Panc1 (cell line): Measurements from ENCODE around the gene LRRC49. TPM values are rescaled to one million over a fixed set of nuclear protein-coding genes. Genes with fewer than 3 reads are reported as not detected.

ENCODE experiments used
- ATAC-seq: fragments of 200-7000 bp; cut with Tn5 transposase; 2 replicates; pipeline ENCODE4 v1.9.1; 2020; ENCODE audit warnings: mild to moderate bottlenecking, moderate library complexity
- BruUV-seq: library from RNA; stranded (reverse); fragments of 400-500 nt; replicated peaks from 2 replicates; lab custom pipeline; 2021; lab: Mats Ljungman, UMichigan
- CTCF ChIA-PET: fragments of 300-600 bp; sonication (Branson Sonifier 250); formaldehyde crosslinking; loops from one replicate; lab custom pipeline; 2022; ENCODE audit warnings: antibody characterized with exemption; lab: Charles Lee
- POLR2A ChIA-PET: fragments of 300-600 bp; sonication (Branson Sonifier 250); formaldehyde crosslinking; loops from one replicate; lab custom pipeline; 2022; ENCODE audit warnings: antibody characterized with exemption; lab: Charles Lee
- DNase-seq: peaks from one replicate; pipeline ENCODE4 v3.0.0-alpha.2; 2010; ENCODE audit warnings: low read depth, low spot score
- H3K27ac ChIP-seq: 2 replicates; pipeline ENCODE4 v1.5.1; 2011; ENCODE audit warnings: mild to moderate bottlenecking, low read length, inconsistent platforms
- H3K27me3 ChIP-seq: fragments of 200-500 bp; sonication (Bioruptor generic); 2 replicates; pipeline ENCODE4 v1.6.0; 2014; ENCODE audit warnings: low read length, inconsistent platforms; ENCODE audit not compliant: control insufficient read depth, insufficient read depth
- H3K36me3 ChIP-seq: fragments of 200-500 bp; sonication (Bioruptor generic); 2 replicates; pipeline ENCODE4 v1.5.1; 2014; ENCODE audit warnings: inconsistent platforms, mild to moderate bottlenecking, low read length, moderate library complexity; ENCODE audit not compliant: control insufficient read depth, insufficient read depth
- H3K4me1 ChIP-seq: 2 replicates; pipeline ENCODE4 v1.5.1; 2011; ENCODE audit warnings: inconsistent platforms, mild to moderate bottlenecking, low read length, moderate library complexity; ENCODE audit not compliant: control insufficient read depth, insufficient read depth
- H3K4me3 ChIP-seq, 2 experiments: 2 replicates each; pipeline ENCODE4 v1.5.1; 2011 to 2012; ENCODE audit warnings: low read depth in 2 of 2, low read length in 2 of 2, mild to moderate bottlenecking in 2 of 2, inconsistent platforms in 1 of 2, moderate library complexity in 1 of 2
- H3K9me3 ChIP-seq: fragments of 200-500 bp; sonication (Bioruptor generic); 2 replicates; pipeline ENCODE4 v1.5.1; 2014; ENCODE audit warnings: low read depth, mild to moderate bottlenecking, inconsistent platforms, low read length, moderate library complexity; ENCODE audit not compliant: control insufficient read depth, insufficient read depth
- CTCF ChIP-seq: fragments of 450-650 bp; IDR thresholded peaks from 2 replicates; pipeline ENCODE4 v1.5.1; 2017; ENCODE audit warnings: mild to moderate bottlenecking
- POLR2AphosphoS5 ChIP-seq: IDR thresholded peaks from 2 replicates; pipeline ENCODE4 v1.6.1; 2012; ENCODE audit warnings: mild to moderate bottlenecking, low read depth, low read length, moderate library complexity
- REST ChIP-seq, 2 experiments: IDR thresholded peaks; 2 replicates each; pipeline ENCODE4 v1.6.1; 2011 to 2012; ENCODE audit warnings: low read depth in 2 of 2, control low read depth in 1 of 2, low read length in 1 of 2, mild to moderate bottlenecking in 1 of 2, moderate library complexity in 1 of 2; ENCODE audit not compliant: insufficient read depth in 1 of 2
- SIN3A ChIP-seq: IDR thresholded peaks from 2 replicates; pipeline ENCODE4 v1.6.1; 2012; ENCODE audit warnings: low read depth, mild to moderate bottlenecking, low read length, moderate library complexity, borderline replicate concordance; ENCODE audit not compliant: insufficient read depth
- TCF7L2 ChIP-seq: IDR thresholded peaks from 2 replicates; pipeline ENCODE4 v1.6.1; 2011; ENCODE audit warnings: mild to moderate bottlenecking, low read depth, low read length, inconsistent platforms
- in situ Hi-C: cut with HindIII; loops from 2 replicates; pipeline ENCODE4 v1.10.0; 2016; ENCODE audit warnings: low sequenced_read_pairs, low pct_unique_long_range_greater_than_20kb
- intact Hi-C: fragments of 100-400 bp; cut with micrococcal nuclease; formaldehyde crosslinking; loops from one replicate; pipeline ENCODE4 v1.10.0; 2022; ENCODE audit not compliant: unreplicated experiment
- total RNA-seq: library from RNA; stranded (reverse); gene quantifications from one replicate; pipeline ENCODE4 v1.2.1, GENCODE V29; 2021; ENCODE audit not compliant: unreplicated experiment

The LRRC49 gene
- total RNA-seq, 1 experiment from 2014 or later: 8.3 TPM

GRCh38 chr15:70873232-70874054 is 19.2 kb upstream of the LRRC49 start:
- TF ChIP-seq SIN3A: no peak
- TF ChIP-seq CTCF: no peak
- DNase-seq (no peak), ATAC-seq (no peak)
- H3K4me3 ChIP-seq: no peak overlapping the region
- peaks cover 5% of the 10 kb centered on the region; the same call in 1 of the 2 replicates for H3K9me3 ChIP-seq
- H3K36me3 ChIP-seq: no peaks in the 10 kb centered on the region
- ChIA-PET CTCF (no interaction called here), POLR2A (no interaction called here)
- peak overlapping the region; percentile 60; the same call in 1 of the 2 replicates for H3K27ac ChIP-seq
- H3K27me3 ChIP-seq: no peaks in the 10 kb centered on the region
- in situ Hi-C loops (no loop called here), intact Hi-C loops (loop anchor here (2.0 kb wide), 1 partner anchor 49 kb away; no protein-coding TSS in a partner anchor)
- H3K4me1 ChIP-seq: peaks cover 17% of the 10 kb centered on the region; the same call in 1 of the 2 replicates
- BruUV-seq: no TSS peak

GRCh38 chr15:70875001-70875782 is 17.4 kb upstream of the LRRC49 start:
- ChIA-PET CTCF (interaction anchor here (0.7 to 1.5 kb wide), 6 partner anchors 11 to 51 kb away, joined by 3 to 12 read pairs (median 5); no protein-coding TSS in a partner anchor), POLR2A (interaction anchor here (0.6 to 1.0 kb wide), 3 partner anchors 44 to 268 kb away, joined by 3 to 11 read pairs (median 3); no protein-coding TSS in a partner anchor)
- ATAC-seq (peak; percentile 85), DNase-seq (no peak)
- peak overlapping the region; percentile 62 for H3K27ac ChIP-seq
- H3K27me3 ChIP-seq: no peaks in the 10 kb centered on the region
- H3K9me3 ChIP-seq: peaks cover 5% of the 10 kb centered on the region; the same call in 1 of the 2 replicates
- BruUV-seq: no TSS peak
- H3K4me3 ChIP-seq: no peak overlapping the region
- intact Hi-C loops (loop anchor here (2.0 kb wide), 1 partner anchor 50 kb away; no protein-coding TSS in a partner anchor), in situ Hi-C loops (no loop called here)
- H3K4me1 ChIP-seq: peaks cover 10% of the 10 kb centered on the region; the same call in 1 of the 2 replicates
- H3K36me3 ChIP-seq: no peaks in the 10 kb centered on the region
- TF ChIP-seq TCF7L2 (no peak), CTCF (peak; percentile 80)

GRCh38 chr15:70876011-70876410 is 16.6 kb upstream of the LRRC49 start:
- Histone ChIP-seq H3K9me3 (peaks cover 5% of the 10 kb centered on the region; the same call in 1 of the 2 replicates), H3K4me1 (peaks cover 9% of the 10 kb centered on the region; the same call in 1 of the 2 replicates), H3K36me3 (no peaks in the 10 kb centered on the region), H3K4me3 (no peak overlapping the region), H3K27ac (peak overlapping the region; percentile 57), H3K27me3 (no peaks in the 10 kb centered on the region)
- no TSS peak for BruUV-seq
- intact Hi-C loops (no loop called here), in situ Hi-C loops (no loop called here)
- ChIA-PET POLR2A (no interaction called here), CTCF (no interaction called here)
- DNase-seq (no peak), ATAC-seq (no peak)
- TF ChIP-seq POLR2AphosphoS5 (no peak), CTCF (no peak), SIN3A (no peak), REST (IDR thresholded peaks at IDR 0.05; ENCODE audit: insufficient read depth in 1 of 2, low read depth in 2 of 2, low read length in 1 of 2) (no peak), TCF7L2 (no peak)
